Jurkat, Clone E6-1 (cell line): ENCODE data around the gene ATP10A.
"Not testable (repeated sequence)": the region's sequence is repeated elsewhere in the genome, so short reads cannot be mapped to it uniquely, and the experiment has no call there.

Experiments
- DNase-seq: peaks from one replicate; pipeline ENCODE4 v3.0.0-alpha.2; 2011; ENCODE audit warnings: low read depth, low spot score
- H3K4me3 ChIP-seq: 2 replicates; pipeline ENCODE4 v1.5.1; 2011; ENCODE audit warnings: mild to moderate bottlenecking, low read length, control low read depth, moderate library complexity

Gene ATP10A

DNA sequence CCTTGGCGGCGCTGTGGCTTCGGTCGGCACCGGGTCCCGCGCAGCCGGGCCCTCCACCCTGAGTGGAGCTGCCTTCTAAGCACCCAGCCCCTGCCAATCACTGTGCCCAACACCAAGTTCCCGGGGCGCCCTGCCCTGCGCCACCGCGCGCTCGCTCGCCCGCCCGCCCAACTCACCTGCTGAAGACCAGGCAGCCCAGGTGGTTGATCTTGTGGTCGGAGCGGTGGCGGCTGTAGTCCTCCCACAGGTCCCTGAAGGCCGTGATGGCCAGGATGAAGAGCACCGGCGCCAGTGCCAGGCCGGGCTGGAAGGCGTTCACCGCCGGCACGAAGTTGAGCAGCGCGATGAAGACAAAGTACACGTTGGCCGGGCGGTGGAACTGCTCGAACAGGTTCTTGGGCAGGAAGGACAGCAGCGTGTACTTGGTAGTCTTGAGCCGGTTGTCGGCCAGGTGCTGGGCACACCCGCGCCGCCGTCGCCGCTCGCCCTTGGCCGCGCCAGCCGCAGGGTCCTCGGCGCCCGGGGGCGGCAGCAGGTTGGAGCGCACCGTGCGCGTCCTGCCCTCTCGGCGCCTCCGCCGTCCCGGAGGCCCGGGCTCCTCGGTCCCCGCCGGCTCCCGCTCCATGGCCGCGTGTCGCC lies 536 bp downstream of the ATP10A start:
- DNase-seq, result no peak
- peak overlapping the region; percentile 46 for H3K4me3 ChIP-seq

DNA sequence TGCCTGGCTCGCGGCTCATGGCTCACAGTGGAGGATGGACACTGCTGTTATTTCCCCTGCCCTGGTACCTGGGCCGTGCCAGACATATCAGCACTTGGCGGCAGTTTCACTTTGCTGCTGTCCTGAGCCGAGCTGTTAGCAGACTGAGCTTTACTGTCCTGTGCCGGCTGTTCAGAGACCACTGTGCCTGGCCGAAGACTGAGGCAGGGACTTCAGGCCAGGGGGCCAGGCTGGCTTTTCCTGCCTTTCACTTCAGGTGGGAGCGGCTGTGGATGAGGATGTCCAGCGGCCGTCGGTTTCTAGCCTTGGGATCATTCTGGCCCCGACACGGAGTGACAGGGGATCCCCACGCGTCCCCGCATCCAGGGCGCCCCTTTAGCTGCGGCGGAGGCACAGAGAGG lies 1.1 kb downstream of the ATP10A start:
- DNase-seq, result no peak
- H3K4me3 ChIP-seq, result no peak overlapping the region; the same call in 1 of the 2 replicates

DNA sequence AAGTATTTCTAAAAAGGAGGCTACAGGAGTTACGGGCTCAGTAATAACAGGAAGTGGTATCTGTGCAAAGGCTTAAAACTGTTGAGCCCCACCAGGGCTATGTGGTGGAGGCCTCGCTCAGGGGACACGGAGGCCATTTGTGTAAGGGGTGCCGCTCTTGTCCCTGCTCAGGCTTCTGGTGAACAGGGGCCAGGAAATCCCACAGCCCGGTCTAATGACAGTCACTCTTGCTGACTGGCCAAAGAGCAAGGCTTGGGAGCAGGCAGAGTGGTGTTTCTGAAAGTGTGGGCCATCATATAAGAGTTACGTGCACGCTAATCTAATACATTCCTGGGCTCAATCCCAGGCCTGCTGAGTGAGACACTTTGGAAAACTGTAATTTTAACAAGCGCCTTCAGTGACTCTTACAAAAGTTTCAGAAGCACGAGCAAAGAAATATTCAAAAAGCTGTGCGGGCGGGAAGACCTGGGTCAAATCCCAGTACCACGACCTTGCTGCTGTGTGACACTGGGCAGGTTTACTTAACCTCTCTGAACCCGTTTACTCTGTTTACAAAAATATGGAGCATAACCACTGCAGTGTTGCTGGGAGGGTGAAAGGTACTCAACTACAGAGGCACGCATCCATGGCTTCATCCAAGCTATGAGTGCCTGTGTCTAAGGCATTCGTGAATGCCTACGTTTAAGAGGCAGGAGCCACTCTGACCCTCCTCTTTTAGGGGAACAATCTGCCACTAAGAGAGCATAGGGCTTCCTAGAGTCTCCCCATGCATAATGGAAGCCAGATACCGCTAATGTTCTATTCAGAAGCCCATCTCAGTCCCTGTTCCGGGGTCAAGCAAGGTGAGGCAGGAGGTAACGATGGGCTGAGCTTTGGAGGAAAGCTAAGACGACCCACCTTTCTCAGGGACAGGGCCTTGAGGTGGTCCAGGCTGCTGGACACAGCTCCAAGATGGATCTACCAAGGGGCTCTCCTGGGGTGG lies 2.0 kb downstream of the ATP10A start:
- peak overlapping the region; percentile 16 for H3K4me3 ChIP-seq

DNA sequence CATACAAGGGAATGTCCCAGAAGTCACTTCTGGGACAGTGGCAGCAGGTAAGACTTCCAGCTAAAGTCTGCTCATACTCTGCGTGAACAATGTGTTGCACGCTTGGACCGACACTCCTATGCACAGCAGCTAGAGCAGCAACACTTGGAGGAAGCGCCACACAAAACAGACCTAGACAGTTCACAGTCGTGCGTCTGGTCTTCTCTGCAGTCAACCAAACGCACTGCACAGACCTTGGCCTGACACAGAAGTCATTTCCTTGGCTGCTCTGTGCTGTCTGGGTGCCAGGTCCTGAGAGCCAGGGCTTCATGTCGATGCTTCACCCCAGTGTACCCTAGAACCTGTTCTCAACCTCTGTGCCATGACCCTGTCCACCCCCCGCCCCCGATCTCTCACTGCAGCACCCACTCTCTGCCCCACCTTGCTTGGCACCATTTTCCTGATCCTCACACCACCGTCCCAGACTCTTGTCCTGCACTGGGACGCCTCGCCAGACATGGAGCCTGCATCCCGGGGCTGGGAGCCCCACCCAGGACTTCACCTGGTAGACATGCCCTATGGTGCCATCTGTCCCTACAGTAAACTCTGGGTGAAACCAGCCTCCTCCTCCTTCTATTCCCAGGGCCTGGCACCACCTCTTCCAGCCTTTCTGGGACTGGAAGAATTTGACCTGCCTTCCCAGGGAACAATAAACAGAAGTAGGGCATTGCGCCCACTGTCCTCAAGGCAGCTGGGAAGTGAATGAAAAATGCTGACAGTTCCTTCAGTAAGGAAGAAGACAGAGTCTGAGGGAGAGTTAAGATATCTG lies 3.1 kb downstream of the ATP10A start:
- no peak for DNase-seq
- no peak overlapping the region for H3K4me3 ChIP-seq

More for the DNA sequence above, 2.0 kb downstream of the ATP10A start:
- DNase-seq, result peak; percentile 61

DNA sequence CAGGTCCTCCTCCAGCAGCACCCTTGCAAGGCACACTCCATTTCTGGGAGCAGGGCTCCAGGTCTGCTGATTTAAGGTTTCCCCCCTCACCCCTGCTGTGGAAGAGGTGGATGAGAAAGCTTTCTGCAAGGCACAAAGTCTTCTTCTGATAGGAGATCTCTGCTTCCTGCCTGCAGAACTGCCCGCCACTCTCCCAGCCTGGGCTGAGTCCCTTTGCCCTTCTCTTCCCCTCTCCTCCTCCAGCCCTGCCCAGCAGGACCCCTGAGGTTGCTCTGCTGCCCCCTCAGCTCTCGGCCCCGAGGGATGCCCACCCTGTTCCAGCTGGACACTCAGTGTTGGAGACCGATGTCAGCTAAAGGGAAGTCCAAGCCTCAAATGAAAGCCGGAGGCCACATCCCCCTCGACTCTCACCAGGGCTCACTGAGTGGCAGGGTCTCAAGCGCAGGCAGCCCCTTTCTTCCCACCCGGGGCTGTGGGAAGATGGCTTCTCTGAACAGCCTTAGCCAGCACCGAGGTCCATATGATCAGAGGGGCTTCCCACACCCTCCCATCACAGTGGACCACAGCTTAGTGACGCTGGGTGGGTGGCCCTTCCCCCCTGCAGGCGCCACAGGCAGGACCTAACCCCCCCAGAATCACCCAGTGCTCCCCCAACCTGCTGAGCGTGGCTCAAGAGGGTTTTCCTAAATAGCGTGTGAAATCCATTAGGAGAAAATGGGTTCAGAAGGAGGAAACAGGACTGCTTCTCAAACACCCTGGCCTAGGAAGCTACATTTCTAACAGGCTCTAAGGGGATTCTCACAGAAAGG lies 4.0 kb downstream of the ATP10A start:
- no peak overlapping the region for H3K4me3 ChIP-seq
- no peak for DNase-seq

DNA sequence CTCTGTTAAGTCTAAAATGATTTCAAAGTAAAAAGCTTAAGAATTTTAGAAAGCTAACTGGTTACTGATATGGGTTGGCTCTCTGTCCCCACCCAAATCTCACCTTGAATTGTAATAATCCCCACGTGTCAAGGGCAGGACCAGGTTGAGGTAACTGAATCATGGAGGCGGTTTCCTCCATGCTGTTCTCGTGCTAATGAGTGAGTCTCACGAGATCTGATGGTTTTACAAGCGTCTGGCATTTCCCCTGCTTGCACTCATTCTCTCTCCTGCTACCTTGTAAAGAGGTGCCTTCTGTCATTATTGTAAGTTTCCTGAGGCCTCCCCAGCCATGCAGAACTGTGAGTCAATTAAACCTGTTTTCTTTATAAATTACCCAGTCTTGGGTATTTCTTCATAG lies 7.1 kb downstream of the ATP10A start:
- not testable (repeated sequence) for H3K4me3 ChIP-seq, DNase-seq

DNA sequence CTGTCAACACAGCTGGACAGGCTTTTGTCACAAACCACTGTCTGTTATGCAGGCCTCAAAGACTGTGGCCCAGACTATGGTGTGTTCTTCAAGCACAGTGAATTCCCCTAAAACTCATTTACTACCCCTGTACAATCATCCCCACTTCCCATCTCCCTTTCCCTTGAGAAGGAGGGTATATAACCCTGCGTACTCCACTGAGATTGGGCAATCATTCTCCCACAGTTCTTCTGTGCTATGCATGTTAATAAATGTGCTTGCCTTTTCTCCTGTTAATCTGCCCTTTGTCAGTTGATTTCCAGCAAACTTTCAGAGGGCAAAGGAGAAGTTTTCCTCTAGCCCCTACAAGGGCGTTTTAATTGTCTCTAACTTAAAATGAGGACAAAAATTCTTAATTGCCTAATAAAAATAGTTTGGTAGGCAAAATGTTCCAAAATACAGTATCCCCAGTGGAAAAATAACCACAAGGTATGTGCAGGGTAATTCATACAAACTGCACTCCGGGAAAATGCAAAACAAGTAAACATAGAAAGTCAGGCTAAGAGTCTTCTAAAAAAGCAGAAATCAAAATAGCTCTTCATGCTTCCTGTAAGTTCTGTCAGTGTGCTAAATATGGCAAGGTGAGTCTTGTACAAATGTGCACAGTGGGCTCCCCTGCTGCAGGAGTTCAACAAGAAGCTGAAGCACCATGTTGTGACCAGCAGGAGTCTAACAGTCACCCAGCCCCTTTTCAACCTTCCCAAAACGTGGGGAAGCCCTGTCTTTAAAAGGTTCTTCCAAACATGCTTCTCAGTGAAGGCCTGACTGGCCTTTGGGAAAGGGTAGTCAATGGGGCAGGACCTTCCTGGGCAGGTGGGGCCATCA lies 10.2 kb downstream of the ATP10A start:
- no peak for DNase-seq
- no peak overlapping the region for H3K4me3 ChIP-seq

DNA sequence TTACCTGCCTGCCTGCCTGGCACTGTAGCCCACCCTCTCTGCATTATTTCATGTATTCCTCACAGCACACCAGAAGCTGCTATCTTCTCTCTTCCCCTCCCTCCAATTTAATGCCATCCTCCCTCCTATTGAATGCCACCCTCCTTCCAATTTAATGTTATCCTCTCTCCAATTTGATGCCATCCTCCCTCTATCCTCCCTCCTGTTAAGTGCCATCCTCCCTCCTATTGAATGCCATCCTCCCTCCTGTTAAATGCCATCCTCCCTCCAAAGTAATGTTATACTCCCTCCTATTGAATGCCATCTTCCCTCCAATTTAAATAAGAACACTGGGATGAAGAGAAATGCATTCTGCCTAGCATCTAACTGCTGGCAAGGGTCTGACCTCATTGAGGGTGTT lies 11.1 kb downstream of the ATP10A start:
- no peak overlapping the region for H3K4me3 ChIP-seq
- no peak for DNase-seq

DNA sequence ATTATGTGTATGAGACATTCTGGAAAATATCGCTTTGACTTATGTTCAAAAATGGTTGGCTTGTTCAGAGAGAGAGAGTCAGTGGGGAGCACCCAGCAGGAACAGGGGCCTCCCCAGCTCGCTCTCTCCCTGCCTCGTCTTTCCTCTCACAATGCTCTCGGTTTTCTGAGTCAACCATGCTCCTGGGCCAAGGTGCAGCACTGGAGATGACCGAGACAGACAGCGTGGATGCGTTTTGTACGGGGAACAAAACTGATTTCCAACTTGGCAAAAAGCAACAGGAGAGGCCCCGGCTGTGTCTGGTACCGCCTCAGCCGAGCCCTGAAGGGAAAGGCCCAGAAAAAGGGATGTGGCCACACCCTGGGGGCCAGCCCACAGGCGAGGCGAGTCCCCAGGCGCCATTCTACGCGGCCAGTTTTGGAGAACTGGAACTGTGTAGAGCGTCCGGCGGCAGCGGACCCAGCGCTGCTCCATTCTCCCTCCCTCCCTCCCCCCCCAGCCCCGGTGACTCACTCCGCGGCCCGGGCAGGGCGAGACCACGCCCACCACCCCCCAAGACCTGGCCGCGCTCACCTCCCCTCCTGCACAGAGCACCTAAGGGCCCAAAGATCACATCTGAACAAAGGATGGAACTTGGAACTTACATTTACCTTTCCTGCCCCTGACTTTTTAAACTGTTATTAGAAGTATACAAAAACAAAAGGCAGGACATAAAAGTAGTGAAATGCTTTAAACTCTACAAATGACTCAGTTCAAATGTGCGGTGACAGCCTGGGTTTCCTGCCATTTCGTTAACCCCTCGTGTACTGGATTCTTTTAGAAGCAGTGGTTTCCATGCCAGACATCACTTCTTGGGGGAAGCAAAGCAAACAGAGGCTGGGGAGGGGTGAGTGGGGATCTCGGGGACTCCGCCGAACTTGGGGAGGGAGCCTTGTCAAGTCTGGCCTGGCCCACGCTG lies 12.7 kb downstream of the ATP10A start:
- peak overlapping the region; percentile 1 for H3K4me3 ChIP-seq

DNA sequence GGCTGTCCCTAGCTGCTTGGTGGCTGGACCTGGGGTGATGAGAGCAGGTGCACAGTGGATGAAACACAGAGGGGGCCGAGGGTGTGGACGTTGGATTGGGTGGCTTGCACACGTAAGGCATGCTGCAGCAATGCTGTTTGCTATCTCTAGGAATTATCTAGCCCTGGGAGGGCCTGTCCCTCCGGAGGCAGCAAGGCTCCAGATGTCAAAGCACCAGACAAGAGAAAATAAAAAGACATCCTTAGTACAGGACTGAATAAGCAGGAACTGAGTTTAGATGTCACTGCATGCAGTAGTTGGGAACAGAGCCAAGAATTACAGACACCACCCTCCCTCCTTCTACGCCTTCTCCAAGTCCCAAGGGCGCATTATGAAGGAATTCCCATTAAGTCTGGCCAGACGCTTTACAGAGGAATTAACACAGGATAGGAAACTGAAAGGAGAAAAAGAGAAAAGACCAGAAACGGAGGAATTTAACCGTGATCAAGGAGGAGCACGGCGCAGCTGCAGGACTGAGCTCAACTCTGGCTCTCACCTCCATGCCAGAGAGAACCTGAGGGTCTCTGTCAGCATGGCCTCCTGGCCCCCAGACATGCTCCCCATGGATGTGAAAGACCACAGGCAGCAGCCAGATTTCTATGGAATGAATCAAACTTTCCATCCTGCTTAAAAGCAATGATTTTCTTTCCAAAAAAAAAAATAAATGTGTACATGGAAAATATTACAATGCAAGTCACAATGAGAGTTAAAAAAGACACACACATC lies 13.8 kb downstream of the ATP10A start:
- H3K4me3 ChIP-seq, result no peak overlapping the region
- no peak for DNase-seq

More for the DNA sequence above, 12.7 kb downstream of the ATP10A start:
- peak; percentile 56 for DNase-seq

DNA sequence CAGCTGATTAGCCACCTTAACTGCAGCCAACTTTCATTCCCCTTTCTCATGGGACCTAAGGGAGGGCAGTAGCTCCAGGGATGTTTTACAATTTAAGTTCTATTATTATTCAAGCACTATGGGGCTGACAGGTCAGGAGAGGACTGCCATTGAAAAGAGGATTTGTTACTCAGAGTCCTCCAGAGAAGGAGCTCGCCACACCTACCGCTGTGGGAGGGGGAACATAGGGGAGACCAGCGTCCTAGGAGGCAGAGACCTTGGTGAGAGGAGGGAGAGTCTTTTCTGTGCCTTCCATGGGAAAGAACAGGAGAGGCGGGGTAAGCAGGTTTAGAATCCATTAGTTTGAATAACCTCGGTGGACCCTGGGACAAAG lies 14.4 kb downstream of the ATP10A start:
- no peak overlapping the region for H3K4me3 ChIP-seq
- DNase-seq, result no peak

DNA sequence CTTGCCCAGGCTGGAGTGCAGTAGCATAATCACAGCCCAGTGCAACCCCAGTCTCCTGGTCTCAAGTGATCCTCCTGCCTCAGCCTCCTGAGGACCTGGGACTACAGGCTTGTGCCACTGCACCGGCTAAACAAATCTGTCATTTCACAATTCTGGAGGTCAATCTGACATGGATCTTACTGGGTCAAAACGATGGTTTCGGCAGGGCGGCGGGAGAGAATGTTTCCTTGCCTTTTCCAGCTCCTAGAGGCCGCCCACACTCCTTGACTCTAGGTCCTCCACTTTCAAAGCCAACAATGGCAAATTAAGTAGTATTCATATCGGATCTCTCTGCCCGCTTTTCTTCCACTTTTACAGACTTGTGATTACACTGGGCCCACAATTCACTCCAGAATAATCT lies 14.8 kb downstream of the ATP10A start:
- DNase-seq, result no peak
- H3K4me3 ChIP-seq, result no peak overlapping the region

DNA sequence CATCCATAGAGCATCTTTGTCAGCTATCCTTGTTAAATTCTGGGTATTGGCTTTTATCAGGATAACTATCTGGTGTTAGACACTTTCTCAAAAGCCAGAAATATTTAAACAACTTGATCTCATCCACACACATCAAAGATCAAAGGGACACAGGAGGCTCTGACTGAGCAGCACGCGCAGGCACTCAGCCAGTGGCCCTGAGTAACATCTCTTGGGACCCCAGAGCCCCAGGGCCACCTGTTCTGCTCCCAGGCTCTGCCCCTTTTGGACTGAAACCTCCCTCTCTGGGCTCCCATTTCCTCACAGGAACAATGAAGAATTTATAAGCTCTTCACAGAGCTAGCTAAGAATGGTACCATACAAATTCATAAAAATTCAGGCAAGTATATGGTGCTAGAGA lies 16.1 kb downstream of the ATP10A start:
- H3K4me3 ChIP-seq, result no peak overlapping the region
- no peak for DNase-seq

DNA sequence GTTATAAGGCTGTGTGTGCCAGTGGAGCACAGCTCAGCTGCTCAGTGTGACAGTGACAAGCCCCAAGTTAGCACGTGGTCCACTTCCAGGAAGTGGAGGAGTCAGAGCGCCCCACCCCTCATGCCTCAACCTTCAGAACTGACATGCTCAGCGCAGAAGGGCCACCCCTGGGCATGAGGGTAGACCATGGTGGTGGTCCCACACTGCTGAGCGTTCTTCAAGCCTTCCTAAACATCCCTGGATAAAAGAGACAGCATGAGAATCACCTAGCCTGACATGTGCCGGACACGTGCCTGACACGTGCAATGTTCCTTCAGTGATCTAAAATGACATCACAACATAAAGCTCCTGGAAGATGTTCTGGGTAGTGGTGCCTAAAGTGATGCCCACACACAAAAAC lies 16.8 kb downstream of the ATP10A start:
- DNase-seq, result peak; percentile 29
- no peak overlapping the region for H3K4me3 ChIP-seq

DNA sequence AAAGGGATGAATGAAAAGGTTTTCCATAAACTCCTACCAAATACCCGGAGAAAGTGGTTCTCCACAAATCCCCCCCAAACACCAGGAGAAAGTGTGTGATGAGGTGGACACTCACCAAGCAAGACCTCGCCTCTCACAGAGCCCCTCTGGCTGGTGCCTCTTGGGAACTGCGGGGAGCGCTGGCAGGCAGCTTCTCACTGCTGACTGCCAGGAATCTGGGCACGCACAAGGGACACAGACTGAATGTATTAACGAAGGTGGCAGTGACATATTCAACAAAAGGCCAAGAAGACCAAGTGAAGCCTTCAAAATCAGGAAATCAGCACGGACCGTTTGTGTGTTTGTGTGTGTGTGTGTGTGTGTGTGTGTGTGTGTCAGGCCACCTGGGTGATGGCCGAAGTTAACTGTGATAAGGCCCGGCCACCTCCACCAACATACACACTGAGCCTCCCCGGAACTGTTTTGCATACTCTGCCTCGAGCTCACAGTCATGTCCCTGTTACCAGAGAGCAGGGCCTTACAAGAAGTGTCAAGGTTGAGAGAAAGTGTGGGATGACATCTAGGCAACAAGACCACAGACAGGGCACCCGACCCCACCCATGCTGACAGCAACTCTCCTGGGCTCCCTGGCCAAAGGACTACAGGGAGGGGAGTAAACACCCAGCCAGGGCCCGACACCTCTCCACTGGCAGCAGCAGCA lies 18.0 kb downstream of the ATP10A start:
- DNase-seq, result no peak
- H3K4me3 ChIP-seq, result no peak overlapping the region

DNA sequence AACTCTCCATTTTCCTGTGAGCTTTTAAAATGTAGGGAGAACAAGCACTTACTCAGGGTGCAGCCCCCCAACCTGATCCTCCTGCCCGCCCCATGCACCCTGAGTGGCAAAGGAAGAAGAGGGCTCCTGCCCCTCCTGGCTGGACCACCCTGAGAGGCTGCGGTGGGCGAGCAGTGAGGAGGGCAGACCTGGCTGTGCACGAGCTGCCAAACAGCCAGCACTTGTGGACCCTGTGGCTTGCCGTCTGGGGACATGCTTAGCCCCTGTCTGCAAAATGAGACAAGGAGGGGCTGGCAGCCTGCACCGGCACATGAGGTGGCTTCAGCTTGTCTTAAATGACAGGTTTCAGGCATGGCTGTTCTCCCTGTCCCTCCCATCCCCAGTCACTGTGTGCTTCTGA lies 18.6 kb downstream of the ATP10A start:
- no peak overlapping the region for H3K4me3 ChIP-seq
- no peak for DNase-seq
